ENCODE measurements around the gene LNPK. TPM values are rescaled to one million over a fixed set of nuclear protein-coding genes. Genes with fewer than 3 reads are reported as not detected.

The LNPK gene
- total RNA-seq: 26.2 and 31.5 TPM in 2 replicates

DNA sequence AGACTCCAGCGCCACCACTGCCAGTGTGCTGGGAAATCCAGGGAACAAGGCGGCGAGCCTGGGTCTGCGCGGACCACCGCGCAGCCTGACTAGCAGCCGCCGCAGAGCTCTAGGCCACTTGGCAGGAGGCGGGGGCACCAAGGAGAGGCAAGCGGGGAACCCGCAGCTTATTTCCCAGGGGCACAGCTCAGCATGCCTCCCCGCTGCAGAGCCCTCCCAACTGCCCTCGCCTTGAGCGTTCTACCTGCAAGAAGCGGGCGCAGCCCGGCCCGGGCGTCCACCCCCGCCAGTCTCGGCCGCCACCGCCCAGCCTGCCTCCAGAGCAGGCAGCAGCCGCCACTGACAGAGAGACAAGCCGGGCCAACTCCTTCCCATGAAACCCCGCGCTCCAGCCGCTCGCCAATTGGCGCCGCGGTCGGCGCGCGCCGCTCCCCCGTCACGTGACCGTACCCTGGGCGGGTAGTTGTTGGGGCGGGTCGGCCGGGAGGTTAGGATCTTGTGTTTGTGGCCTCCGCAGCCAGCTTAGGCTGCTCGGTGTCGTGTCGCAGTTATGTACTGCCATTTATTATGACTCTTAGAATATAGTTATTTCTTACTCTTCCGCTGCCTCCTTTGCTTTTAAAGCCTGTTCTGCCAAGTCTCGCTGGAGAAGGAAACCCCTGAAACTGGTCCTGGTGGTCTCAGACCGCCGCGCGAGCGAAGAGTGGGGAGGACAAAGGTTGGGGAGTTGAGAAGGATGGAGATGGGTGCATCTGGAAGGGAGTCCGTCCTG lies at the start of gene LNPK:
TSS of gene LNPK (minus strand) at position 352 of the 772 bp plus-strand sequence. CDS start 6,683 bp downstream, outside the sequence.

Other genes starting within 250 kb of the LNPK start
- not detected in 2 replicates for gene EVX2, start 81.7 kb upstream of the LNPK start, total RNA-seq
- 0.29 and 0.53 TPM in 2 replicates for gene HOXD13, start 90.5 kb upstream of the LNPK start, total RNA-seq
- gene HOXD12, start 97.5 kb upstream of the LNPK start, total RNA-seq: not detected in 2 replicates
- 6.6 and 9.4 TPM in 2 replicates for gene HOXD11, start 105.0 kb upstream of the LNPK start, total RNA-seq
- gene HOXD10, start 114.5 kb upstream of the LNPK start, total RNA-seq: 2.0 and 3.4 TPM in 2 replicates
- 3.2 and 5.8 TPM in 2 replicates for gene HOXD9, start 120.5 kb upstream of the LNPK start, total RNA-seq
- 8.3 and 11.8 TPM in 2 replicates for gene HOXD8, start 127.4 kb upstream of the LNPK start, total RNA-seq
- 0.18 and 2.0 TPM in 2 replicates for gene HOXD4, start 149.3 kb upstream of the LNPK start, total RNA-seq
- 0.18 and 1.7 TPM in 2 replicates for gene HOXD3, start 155.0 kb upstream of the LNPK start, total RNA-seq
- gene HOXD1, start 186.4 kb upstream of the LNPK start, total RNA-seq: not detected in 2 replicates